ENCODE data around the gene NAV3.

DNA sequence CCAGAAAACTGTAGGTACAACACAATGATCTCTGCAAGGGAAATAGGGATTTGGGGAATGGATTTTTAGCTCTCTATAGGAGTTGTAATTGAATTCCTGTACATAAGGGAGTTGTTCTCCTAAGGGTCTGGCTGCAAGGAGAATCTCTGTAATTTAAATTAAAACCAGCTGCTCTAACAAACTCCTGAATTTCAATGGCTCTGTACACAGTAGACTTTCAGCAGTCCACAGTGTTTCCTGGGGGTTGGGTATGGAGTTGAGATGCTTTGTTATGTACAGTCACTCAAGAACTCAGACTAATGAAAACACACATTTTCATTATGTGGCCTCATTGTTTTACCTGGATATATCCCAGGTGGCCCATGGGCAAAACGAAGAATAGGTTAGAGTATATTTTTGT, 93.2 kb downstream of the NAV3 start:
- TF ChIP-seq EZH2phosphoT487 (IDR thresholded peaks at IDR 0.05; ENCODE audit: borderline replicate concordance, low read length), result no peak
- TF ChIP-seq EZH2 (IDR thresholded peaks at IDR 0.05; ENCODE audit: low read length, unreplicated experiment), result no peak

Data from PC-3 (cell line).